ENCODE measurements around the gene ATP11A.

Gene ATP11A

DNA sequence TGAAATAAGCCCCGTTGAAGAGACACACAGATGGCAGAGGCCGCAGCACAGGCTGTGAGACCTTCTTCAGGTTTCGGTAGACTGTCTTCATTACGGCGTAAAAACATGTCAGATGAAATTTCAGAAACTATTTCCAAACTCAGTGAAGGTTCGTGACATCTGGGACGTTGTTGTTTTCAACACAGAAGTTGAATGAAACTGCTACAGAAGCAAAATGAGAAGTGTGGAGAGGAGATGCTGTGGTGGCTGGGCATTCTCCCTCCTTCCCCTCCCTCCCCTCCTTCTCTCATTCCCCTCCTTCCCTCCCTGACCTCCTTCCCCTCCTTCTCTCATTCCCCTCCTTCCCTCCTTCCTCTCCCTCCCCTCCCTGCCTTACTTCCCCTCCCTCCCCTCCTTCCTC, 113.6 kb downstream of the ATP11A start:
- no peak for DNase-seq

GRCh38 chr13:112804374-112804773, 114.5 kb downstream of the ATP11A start:
- DNase-seq: no peak

DNA sequence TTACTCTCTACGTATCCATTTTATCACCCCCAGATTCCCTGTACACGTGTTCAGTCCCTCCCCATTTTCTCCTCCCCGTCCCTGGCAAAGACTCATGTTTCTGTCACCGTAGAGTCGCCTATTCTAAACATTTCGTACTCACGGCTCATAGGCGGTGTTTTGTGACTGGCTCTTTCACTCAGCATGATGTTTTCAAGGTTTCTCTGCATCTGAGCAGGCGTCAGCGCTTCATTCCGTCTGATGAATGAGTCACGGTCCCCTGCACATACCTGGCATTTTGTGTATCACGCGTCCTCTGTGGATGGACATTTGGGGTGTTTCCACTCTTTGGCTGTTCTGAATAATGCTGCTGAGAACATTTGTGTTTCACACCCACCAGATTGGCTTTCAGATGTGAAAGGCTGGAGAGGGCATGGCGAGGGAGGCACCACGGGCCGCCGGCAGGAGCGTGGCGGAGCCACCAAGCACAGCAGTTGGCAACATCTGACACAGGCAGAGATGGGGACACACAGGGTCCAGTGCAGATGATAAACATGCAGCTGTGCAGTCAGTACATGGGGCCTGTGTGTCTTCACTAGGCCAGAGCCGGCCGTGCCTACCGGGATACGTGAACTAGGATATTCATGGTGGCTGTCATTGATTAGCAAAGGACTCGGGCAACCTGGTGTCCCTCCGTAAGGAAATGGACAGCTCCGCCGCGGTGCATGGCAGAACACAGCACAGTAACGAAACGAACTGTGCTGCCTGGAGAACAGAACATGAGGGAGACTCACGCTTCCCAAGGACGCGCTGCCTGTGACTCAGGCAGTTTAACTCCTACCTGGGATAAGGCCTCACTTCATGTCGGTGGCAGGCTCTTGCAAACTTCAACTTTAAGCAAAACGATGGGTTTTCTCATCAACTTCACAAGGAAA, 117.2 kb downstream of the ATP11A start:
- no peak for DNase-seq

GRCh38 chr13:112807653-112808376, 118.0 kb downstream of the ATP11A start:
- no peak for DNase-seq

- DNase-seq: no peak
Measured at GRCh38 chr13:112808377-112809140, 118.7 kb downstream of the ATP11A start.

DNA sequence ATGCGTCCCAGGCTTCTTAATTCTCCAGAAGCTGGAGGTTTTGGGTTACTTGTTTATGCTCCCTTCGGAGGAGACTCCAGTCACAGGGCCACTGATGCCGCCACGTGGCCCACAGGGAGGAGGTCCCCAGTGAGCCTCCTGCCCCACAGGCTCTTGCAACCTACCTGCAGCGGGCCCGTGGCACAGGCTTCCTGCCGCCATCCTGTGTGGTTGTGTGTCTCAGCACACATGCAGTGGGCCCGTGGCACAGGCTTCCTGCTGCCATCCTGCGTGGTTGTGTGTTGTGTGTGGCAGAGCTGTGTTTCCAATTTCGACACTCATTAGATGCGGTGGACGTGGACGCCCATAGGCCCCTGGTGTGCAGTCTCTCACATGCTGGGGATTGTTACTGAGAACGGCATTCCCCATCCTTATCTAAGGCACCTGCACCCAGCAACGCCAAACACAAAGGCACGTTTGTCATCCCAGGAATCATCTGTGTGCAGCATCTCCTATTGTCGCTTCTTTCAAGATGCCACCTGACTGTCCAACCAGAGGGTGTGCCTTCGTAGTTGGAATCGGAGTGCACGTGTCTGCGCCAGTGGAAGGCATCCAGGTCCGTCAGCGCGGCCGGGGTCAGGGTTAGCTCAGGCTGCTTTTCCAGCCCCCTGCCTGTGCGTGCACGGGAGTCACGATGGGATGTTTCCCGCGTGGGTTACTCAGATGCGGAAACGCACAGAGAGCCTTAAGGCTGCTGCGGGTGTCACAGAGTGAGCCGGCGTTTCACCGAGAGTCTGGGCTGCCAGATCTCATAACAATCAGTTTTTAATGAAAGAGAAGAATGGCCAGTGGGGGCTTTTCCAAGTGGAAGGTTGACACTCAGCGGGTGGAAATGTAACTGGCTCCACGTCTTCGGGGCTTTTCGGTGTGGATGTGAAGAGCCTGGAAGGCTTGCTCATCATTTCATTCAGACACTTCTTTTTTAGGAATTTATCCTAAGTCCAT, 119.8 kb downstream of the ATP11A start:
- DNase-seq: no peak

DNA sequence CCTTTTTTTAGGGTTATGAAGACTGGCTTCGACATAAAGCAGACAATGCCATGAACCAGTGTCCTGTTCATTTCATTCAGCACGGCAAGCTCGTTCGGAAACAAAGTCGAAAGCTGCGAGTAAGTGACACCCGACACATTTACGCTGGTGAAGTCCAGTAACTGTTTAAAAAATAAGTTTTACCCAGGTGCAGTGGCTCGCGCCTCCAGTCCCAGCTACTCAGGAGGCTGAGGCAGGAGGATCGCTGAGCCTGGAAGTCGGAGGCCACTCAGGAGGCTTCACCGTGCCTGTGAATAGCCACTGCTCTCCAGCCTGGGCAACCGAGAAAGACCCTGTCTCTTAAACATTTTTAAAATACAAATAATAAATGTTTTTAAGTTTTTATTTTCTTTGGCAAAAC, 120.8 kb downstream of the ATP11A start:
- DNase-seq: no peak

GRCh38 chr13:112812306-112813055, 122.6 kb downstream of the ATP11A start:
- no peak for DNase-seq

GRCh38 chr13:112813552-112813951, 123.7 kb downstream of the ATP11A start:
- DNase-seq: no peak

DNA sequence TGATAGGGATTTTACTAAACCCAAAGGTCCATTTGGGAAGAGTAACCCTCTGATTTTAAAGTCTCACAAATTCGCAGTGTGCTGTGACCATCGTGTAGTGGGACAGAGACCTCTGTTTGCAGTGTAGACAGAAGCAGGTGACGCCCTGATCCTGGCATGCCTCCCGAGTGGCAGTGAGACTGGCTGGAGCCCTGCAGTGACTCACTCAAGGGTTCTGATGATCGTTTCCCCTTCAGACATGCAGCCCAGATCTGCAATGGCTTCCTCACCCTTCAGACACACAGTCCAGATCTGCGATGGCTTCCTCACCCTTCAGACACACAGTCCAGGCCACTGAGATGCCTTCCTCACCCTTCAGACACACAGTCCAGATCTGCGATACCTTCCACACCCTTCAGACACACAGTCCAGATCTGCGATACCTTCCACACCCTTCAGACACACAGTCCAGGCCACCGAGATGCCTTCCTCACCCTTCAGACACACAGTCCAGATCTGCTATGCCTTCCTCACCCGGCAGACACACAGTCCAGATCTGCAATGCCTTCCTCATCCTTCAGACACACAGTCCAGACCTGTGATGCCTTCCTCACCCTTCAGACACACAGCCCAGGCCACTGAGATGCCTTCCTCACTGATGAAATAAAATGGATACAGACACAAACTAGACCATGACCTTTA, 125.2 kb downstream of the ATP11A start:
- DNase-seq: no peak

DNA sequence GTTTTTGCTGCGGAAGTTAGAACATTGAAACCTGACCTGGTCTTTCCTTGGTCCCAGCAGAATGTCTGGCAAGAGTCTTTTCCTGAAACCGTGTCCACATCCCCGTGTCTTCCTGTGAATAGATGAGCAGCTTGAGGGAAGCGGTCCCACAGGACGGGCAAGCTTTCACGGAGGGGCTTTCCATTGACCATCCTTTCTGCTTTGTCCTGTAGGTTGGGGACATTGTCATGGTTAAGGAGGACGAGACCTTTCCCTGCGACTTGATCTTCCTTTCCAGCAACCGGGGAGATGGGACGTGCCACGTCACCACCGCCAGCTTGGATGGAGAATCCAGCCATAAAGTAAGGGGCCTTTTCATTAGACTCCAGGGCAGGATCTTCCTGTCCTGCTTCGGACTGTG, 126.0 kb downstream of the ATP11A start:
- DNase-seq: no peak

GRCh38 chr13:112818040-112818697, 128.3 kb downstream of the ATP11A start:
- DNase-seq: no peak

- DNase-seq: no peak
Measured at GRCh38 chr13:112818698-112819045, 128.8 kb downstream of the ATP11A start.

GRCh38 chr13:112819111-112819510, 129.3 kb downstream of the ATP11A start:
- no peak for DNase-seq

GRCh38 chr13:112819816-112820215, 130.0 kb downstream of the ATP11A start:
- DNase-seq: no peak

DNA sequence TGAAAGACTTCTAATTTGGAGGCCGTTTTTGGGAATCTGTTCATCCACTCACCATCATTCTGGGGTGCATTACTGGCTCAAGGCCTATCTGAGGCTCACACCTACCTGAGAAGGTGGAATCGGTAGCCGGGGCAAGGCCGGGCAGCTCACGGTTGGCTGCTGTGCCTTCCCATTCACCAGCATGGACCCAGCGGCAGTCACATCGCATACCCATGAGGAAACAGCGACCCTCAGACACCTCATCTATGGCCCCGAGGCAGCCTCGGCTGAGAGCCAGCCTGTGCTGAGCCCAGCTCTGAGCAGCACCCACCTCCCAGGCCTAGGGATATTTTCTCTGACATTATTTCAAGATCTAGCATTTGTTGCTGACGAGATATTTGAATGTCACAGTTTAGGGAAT, 130.5 kb downstream of the ATP11A start:
- no peak for DNase-seq

GRCh38 chr13:112821340-112822055, 131.7 kb downstream of the ATP11A start:
- DNase-seq: no peak

DNA sequence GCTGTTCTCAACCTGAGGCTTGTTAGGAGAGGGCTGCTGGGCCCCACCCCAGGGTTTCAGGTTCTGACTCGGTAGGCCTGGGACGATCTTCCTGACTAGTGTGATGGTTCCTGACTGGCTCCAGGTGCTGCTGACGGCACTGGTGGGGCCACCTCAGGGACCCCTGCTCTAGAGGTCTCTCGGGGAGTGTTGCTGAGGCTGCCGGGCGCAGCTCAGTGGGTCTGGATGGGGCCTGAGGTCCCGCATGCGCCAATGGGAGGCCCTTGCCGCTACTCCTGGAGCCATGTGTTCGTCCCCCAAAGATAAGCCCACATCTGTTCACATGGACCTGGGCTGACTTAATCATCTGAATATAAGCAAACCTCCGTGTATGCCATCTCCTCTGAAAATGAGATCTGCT, 133.0 kb downstream of the ATP11A start:
- DNase-seq: no peak

- no peak for DNase-seq
Measured at GRCh38 chr13:112824429-112824828, 134.6 kb downstream of the ATP11A start.

DNA sequence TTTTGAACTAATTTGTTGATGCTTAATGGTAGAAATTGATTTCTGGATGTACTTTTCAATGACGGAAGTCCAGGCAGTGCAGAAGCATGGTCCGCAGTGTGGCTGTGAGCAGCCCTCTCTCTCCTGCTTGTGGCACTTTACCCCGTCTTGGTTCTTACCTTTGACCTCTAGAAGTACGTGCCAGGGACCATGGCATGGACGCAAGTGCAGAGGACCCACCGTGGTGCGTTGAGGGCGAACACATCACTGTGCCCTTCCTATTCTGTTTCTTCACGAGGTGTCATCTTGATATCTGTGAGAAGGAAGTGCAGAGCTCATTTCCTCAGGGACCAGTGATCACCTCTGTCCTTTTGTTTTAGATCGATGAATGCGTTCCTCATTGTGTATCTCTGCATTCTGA, 135.2 kb downstream of the ATP11A start:
- DNase-seq: no peak

Measured in midbrain (tissue), 1 donor.